GM10266 (cell line): ENCODE data around the gene REC8.

ENCODE experiments used
- DNase-seq: peaks from one replicate; pipeline ENCODE4 v3.0.0; 2012; ENCODE audit errors: extremely low spot score
- CTCF ChIP-seq: IDR thresholded peaks from 2 replicates; pipeline ENCODE4 v1.5.1; 2012; ENCODE audit warnings: mild to moderate bottlenecking, low read depth; ENCODE audit not compliant: control insufficient read depth, insufficient read depth; ENCODE audit errors: missing control alignments

REC8 gene

GRCh38 chr14:24185741-24186140 lies 13.9 kb downstream of the REC8 start:
- TF ChIP-seq CTCF, result no peak
- DNase-seq, result no peak

DNA sequence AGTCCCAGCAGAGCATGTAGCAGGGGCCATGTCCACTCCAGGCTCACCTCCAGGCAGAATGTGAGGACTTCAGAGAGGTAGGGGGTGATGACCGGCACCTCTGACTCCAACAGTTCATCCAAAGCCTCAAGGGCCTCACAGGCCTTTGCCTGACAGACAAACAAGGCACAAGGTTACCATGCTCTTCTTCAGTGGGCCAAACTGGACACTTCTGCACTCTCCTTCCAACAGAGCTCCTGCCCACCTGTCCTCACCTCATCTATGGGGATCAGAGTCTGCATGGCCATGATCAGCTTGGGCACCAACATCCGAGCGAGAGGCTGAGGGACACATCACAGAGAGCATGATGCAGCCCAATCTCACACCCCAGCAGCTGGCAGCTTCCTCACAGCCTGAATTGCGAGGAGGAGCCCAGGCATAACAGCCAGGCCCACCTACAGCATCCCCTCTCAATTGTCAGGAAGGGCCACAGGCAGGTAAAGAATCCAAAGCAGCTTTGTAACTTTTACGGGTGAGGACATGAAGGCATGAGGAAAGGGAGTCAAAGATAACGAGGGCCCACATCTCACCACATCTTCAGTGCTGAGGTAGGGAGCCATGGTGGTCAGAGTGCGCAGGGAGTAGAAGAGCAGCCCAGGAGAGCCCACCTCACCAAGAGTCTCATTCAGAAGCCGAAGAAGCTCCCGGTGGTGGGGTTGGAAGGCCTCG lies 15.1 kb downstream of the REC8 start:
- DNase-seq, result no peak
- TF ChIP-seq CTCF, result no peak

GRCh38 chr14:24187539-24187915 lies 15.6 kb downstream of the REC8 start:
- DNase-seq, result no peak
- no peak for TF ChIP-seq CTCF

DNA sequence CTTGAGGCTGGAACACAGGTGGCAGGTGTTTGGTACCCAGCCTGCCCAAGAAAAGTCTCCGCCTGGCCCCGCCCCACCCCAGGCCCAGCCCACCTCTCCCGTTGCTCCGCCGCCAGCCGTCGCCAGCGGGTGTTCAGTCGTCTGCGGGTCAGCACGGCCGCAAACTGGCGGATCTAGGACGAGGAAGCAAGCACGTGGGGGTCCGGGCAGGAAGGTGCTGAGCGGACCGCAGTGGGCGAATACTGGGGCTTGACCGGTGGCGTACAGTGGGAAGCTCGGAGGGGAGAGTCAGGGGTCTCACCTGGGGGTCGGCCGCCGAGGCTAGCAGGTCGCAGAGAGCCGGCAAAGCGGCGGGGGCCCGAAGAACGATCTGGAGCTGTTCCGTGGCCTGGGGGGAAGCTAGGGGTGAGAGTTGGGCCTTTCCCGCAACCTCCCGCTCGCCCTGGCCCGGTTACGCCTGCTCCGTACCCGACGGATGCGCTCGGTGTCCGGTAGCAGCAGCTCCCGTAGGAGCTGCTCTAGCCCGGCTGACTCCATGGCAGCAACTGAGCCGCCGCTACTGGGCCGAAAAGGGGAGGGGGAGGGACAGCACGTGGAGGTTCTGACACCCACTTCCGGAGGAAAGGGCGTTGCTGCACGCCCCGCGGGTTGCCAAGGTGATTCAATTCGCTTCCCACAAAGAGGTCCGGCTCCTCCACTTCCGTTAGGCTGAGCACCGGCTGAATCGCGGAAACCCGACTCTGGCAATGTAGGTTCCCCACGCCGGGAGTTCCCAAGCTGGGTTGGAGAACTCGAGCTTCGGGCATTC lies 16.6 kb downstream of the REC8 start, which contains the start of gene IPO4:
Gene IPO4, minus strand, starts transcription at position 566 of the 808 bp plus-strand sequence. Its CDS starts 29 bp downstream, at position 537.
- TF ChIP-seq CTCF, result no peak
- DNase-seq, result peak; percentile 98

DNA sequence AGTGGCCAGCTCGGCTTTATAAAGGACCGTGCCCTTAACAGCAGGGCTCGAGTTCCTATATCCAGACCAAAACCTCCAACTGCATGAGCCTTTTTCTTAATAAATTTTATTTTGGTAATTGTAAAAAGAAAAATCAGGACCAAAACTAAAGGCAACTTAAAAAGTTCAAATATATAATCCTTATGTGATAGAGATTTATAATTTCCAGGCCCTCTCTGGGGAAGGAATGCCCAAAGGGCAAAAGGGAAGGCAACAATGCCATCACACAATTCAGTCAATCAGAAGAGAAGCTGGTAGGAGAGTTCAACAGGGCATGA lies 17.1 kb downstream of the REC8 start:
- TF ChIP-seq CTCF, result no peak
- no peak for DNase-seq

DNA sequence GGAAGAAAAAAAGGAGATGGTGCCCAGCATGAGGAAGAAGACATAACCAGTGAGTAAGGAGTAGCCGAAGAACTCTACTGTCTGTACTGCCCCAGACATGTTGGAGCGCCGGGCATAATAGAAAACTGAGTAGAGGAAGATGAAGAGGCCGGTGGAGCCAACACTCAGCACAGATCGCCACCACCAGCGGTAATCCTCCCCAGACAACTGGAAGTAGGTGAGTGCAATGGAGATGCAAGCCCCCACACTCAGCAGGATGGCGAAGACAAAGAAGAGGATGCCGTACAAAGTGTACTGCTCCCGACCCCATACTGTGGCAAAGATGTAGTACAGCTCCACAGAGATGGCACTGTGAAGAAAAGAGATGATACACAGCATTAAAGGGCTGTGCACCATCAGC lies 17.6 kb downstream of the REC8 start:
- no peak for TF ChIP-seq CTCF

GRCh38 chr14:24190416-24190815 lies 18.5 kb downstream of the REC8 start:
- DNase-seq, result no peak
- TF ChIP-seq CTCF, result no peak

More for the DNA sequence above, 17.6 kb downstream of the REC8 start:
- no peak for DNase-seq
